ENCODE data around the gene FARP2.
A peak's percentile ranks its signal among the peaks of the same experiment; 100 is the strongest.

GRCh38 chr2:241314226-241315092 is 41.6 kb upstream of the FARP2 start:
- TF ChIP-seq SIN3A (IDR thresholded peaks at IDR 0.05; ENCODE audit: low read depth, low read length) (no peak; the same call in 1 of the 2 replicates), ZNF687 (IDR thresholded peaks at IDR 0.05) (peak; percentile 67), EGR1 (IDR thresholded peaks at IDR 0.05; ENCODE audit: borderline replicate concordance in 1 of 2, low read depth in 2 of 2, low read length in 2 of 2) (no peak), EP300 (IDR thresholded peaks at IDR 0.05; ENCODE audit: borderline replicate concordance in 1 of 2, control insufficient read depth in 1 of 2, low read depth in 2 of 2, low read length in 2 of 2) (no peak; a peak in 1 of 4 replicates), CREB1 (IDR thresholded peaks at IDR 0.05; ENCODE audit: low read depth) (no peak), CTCF (IDR thresholded peaks at IDR 0.05 in 2 of 3, conservative IDR thresholded peaks at IDR 0.05 in 1 of 3; ENCODE audit: control insufficient read depth in 2 of 3, extremely low read depth in 1 of 3, insufficient read depth in 1 of 3, low read depth in 3 of 3, low read length in 3 of 3) (no peak), REST (IDR thresholded peaks at IDR 0.05; ENCODE audit: low read depth, low read length) (no peak), HDAC6 (IDR thresholded peaks at IDR 0.05; ENCODE audit: unreplicated experiment) (no peak), SUPT20H (IDR thresholded peaks at IDR 0.05; ENCODE audit: borderline replicate concordance, control insufficient read depth, low read depth, low read length) (no peak), IRF3 (IDR thresholded peaks at IDR 0.05) (no peak)

All from GM12878 (cell line).